ENCODE data around the gene FGF9. TPM values are rescaled to one million over a fixed set of nuclear protein-coding genes. Genes with fewer than 3 reads are reported as not detected.

Gene FGF9
- 0.40 and 0.54 TPM in 2 replicates for total RNA-seq

DNA sequence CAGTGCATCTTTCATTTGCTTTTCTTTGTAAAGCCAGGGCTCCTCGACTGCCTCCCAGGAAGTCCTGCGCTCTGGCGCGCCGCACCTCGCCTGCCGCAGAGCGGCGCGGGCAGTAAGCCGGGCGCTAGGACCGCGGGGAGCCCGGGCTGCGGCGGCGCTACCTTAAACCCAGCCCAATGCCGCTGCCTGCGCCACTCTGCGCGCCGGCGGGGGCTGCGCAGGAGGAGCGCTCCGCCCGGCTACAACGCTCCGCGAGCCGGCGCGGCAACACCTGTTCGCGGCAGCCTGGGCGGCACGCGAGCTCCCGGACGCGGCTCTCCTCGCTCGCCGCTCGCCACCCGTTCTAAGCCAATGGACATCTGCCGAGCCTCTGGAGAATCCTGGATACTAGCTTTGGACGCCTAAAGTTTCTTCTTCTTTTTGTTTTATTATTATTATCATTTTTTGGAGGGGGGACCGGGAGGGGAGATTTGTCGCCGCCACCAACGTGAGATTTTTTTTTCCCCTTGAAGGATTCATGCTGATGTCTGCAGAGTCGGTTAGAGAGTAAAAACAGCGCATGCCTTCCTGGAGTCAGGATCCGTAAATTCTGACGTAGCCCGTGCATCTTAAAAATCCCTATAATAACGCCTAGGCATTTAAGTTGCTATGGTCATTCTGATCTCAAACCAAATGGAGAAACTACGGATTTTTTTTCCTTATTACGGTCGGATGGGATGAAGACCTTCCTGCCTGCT lies at the start of gene FGF9:
FGF9 (plus strand) TSS at position 191 of the 737 bp plus-strand sequence. CDS start 840 bp downstream, outside the sequence.
- H3K4me1 Mint-ChIP-seq, result peaks cover 40% of the 10 kb centered on the region
- H3K27ac Mint-ChIP-seq, result peak within 1 kb of the TSS; percentile 60
- peaks cover 67% of the 10 kb centered on the region for H3K27me3 Mint-ChIP-seq
- intact Hi-C loops (cut with micrococcal nuclease), result loop anchor here (1.0 to 5.0 kb wide), 3 partner anchors 16 to 391 kb away; no protein-coding TSS in a partner anchor
- peaks cover 6% of the 10 kb centered on the region for H3K9me3 Mint-ChIP-seq
- H3K4me3 Mint-ChIP-seq, result peak within 1 kb of the TSS; percentile 86
- no peaks in the 10 kb centered on the region for H3K36me3 Mint-ChIP-seq (ENCODE audit: low read depth)
- peak; percentile 95 for DNase-seq

GRCh38 chr13:21625366-21625765 lies 45.5 kb upstream of the FGF9 start:
- Mint-ChIP-seq H3K4me1 (no peaks in the 10 kb centered on the region), H3K9me3 (no peaks in the 10 kb centered on the region), H3K36me3 (ENCODE audit: low read depth) (no peaks in the 10 kb centered on the region), H3K27ac (no peak overlapping the region), H3K4me3 (no peak overlapping the region), H3K27me3 (peaks cover 14% of the 10 kb centered on the region)
- intact Hi-C loops (cut with micrococcal nuclease), result no loop called here
- DNase-seq, result no peak

DNA sequence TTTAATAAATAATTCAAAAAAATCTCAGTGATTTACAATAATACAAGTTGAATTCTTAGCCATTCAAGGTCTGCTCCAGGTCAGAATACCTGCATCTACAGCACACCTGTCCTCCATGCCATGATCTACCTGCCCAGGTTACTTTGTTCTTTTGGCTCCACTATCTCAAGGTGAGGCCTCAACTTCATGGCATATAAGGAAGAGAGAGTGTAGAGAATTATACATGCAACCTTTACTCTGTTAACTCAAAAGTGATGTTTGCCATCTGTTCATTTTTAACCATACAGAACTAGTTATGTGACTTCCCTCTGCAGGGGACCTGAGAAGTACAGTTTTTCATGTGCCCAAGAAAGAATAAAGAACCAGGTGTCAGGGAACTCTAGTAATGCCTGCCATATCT lies 38.7 kb upstream of the FGF9 start:
- Mint-ChIP-seq H3K4me1 (no peaks in the 10 kb centered on the region), H3K27me3 (peaks cover 9% of the 10 kb centered on the region), H3K27ac (no peak overlapping the region), H3K4me3 (no peak overlapping the region), H3K9me3 (no peaks in the 10 kb centered on the region), H3K36me3 (ENCODE audit: low read depth) (no peaks in the 10 kb centered on the region)
- DNase-seq, result no peak
- intact Hi-C loops (cut with micrococcal nuclease), result loop anchor here (10.0 kb wide), 1 partner anchor 1163 kb away; no protein-coding TSS in a partner anchor

GRCh38 chr13:21636656-21637055 lies 34.2 kb upstream of the FGF9 start:
- H3K4me1 Mint-ChIP-seq, result no peaks in the 10 kb centered on the region
- H3K9me3 Mint-ChIP-seq, result no peaks in the 10 kb centered on the region
- intact Hi-C loops (cut with micrococcal nuclease), result loop anchor here (10.0 kb wide), 1 partner anchor 1158 kb away; no protein-coding TSS in a partner anchor
- no peak overlapping the region for H3K4me3 Mint-ChIP-seq
- no peak for DNase-seq
- H3K27ac Mint-ChIP-seq, result no peak overlapping the region
- H3K27me3 Mint-ChIP-seq, result peaks cover 7% of the 10 kb centered on the region
- H3K36me3 Mint-ChIP-seq (ENCODE audit: low read depth), result no peaks in the 10 kb centered on the region

- intact Hi-C loops (cut with micrococcal nuclease), result loop anchor here (10.0 kb wide), 1 partner anchor 1158 kb away; no protein-coding TSS in a partner anchor
- DNase-seq, result no peak
These were observed 33.6 kb upstream of the FGF9 start for GRCh38 chr13:21637296-21637695.

DNA sequence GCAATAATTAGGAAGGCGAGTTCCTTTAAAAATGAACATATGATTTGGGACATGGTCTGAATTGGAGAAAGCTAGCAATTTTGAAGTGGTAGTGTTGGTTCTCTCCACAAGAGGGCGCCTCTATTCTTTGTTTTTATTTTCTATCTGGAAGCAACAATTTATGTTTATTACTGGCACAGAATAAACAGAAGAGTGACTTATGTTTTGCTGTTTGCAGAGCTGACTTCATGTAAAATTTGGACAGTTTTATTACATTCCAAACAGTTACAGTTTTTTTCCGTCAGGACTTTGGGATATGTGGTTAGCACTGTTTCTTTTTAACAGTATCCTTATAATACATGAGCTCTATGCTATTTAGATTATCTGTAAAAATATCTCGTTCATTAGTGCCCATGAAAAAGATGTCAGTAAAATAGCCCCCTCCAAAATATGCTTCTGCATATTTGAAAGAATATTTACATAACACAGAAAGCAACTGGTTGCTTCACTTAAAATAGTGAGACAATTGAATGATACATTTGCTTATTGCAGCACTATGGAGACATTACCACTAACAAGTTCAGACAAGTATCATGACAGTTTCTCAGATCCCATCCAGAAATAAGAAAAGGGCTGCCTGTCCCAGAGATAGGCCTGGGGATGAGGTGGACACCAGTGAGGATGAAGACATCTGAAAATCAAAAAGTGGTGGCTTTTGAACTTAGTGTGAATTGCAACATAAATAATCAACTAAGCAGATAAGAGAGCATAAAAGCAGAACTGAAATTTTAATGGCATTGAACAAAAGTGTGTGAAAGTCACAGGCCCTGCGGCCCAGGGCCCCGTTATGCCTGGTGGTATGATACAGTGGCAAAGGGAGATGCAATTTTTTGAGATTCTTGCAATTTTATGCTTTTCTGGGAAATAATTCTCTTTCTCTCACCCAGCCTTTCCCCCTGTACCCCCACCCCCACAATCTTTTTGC lies 32.3 kb upstream of the FGF9 start:
- peaks cover 7% of the 10 kb centered on the region for H3K27me3 Mint-ChIP-seq
- H3K4me1 Mint-ChIP-seq, result no peaks in the 10 kb centered on the region
- intact Hi-C loops (cut with micrococcal nuclease), result loop anchor here (1.0 to 10.0 kb wide), 2 partner anchors 640 to 1156 kb away; no protein-coding TSS in a partner anchor

More at GRCh38 chr13:21637296-21637695, 33.6 kb upstream of the FGF9 start:
- Mint-ChIP-seq H3K27me3 (peaks cover 7% of the 10 kb centered on the region), H3K9me3 (no peaks in the 10 kb centered on the region), H3K4me1 (no peaks in the 10 kb centered on the region), H3K27ac (no peak overlapping the region), H3K36me3 (ENCODE audit: low read depth) (no peaks in the 10 kb centered on the region), H3K4me3 (no peak overlapping the region)

DNA sequence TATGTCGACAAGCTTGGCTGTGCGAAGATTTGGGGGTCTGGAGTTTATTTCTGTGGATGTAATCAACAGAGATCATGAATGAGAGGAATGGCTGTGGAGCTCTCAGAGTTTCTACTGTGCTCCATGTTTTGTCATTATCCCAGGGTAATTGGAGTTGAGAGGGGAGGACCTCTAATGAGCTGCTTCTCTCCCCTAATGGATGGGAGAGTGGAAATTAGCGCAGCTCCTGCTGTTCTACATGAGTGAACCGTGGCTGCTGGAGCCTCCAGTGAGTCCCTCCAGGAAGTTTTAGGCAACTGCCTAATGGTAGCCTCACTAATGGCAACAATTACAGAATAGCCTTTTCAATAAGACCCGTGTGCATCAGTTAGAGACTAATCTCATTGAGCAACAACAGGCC lies 31.3 kb upstream of the FGF9 start:
- Mint-ChIP-seq H3K36me3 (ENCODE audit: low read depth) (no peaks in the 10 kb centered on the region), H3K9me3 (no peaks in the 10 kb centered on the region), H3K4me3 (no peak overlapping the region), H3K27ac (no peak overlapping the region), H3K27me3 (peaks cover 7% of the 10 kb centered on the region), H3K4me1 (no peaks in the 10 kb centered on the region)
- intact Hi-C loops (cut with micrococcal nuclease), result loop anchor here (10.0 kb wide), 1 partner anchor 1155 kb away; no protein-coding TSS in a partner anchor
- DNase-seq, result peak; percentile 45

More for the DNA sequence above, 32.3 kb upstream of the FGF9 start:
- H3K4me3 Mint-ChIP-seq, result no peak overlapping the region
- no peaks in the 10 kb centered on the region for H3K9me3 Mint-ChIP-seq
- peak; percentile 77 for DNase-seq
- H3K27ac Mint-ChIP-seq, result no peak overlapping the region
- no peaks in the 10 kb centered on the region for H3K36me3 Mint-ChIP-seq (ENCODE audit: low read depth)

DNA sequence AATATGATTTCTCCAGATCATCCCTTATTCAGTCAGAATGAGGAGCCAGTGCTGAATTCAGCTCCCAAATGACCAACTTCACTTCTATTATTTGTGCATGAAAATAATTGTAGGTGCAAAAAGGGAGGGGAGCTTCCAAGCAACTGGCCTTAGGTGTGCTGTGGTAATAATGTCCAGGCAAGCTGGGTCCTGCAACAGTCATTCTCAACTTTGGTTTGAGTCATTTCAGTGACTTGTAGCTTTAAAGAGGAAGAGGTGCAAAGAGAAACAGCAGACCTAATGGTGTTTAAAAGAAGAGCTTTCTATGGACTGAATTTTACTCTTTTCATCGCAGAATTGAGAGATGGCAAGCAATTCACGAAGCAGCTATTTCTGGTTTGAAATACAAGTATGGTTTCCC lies 29.2 kb upstream of the FGF9 start:
- intact Hi-C loops (cut with micrococcal nuclease), result no loop called here
- no peak for DNase-seq
- Mint-ChIP-seq H3K4me1 (no peaks in the 10 kb centered on the region), H3K36me3 (ENCODE audit: low read depth) (no peaks in the 10 kb centered on the region), H3K27ac (no peak overlapping the region), H3K9me3 (no peaks in the 10 kb centered on the region), H3K4me3 (no peak overlapping the region), H3K27me3 (peaks cover 4% of the 10 kb centered on the region)

- intact Hi-C loops (cut with micrococcal nuclease), result no loop called here
- Mint-ChIP-seq H3K36me3 (ENCODE audit: low read depth) (no peaks in the 10 kb centered on the region), H3K27ac (no peak overlapping the region), H3K27me3 (peaks cover 32% of the 10 kb centered on the region), H3K9me3 (no peaks in the 10 kb centered on the region), H3K4me3 (no peak overlapping the region), H3K4me1 (no peaks in the 10 kb centered on the region)
- no peak for DNase-seq
These were observed 13.3 kb upstream of the FGF9 start for GRCh38 chr13:21657538-21657937.

DNA sequence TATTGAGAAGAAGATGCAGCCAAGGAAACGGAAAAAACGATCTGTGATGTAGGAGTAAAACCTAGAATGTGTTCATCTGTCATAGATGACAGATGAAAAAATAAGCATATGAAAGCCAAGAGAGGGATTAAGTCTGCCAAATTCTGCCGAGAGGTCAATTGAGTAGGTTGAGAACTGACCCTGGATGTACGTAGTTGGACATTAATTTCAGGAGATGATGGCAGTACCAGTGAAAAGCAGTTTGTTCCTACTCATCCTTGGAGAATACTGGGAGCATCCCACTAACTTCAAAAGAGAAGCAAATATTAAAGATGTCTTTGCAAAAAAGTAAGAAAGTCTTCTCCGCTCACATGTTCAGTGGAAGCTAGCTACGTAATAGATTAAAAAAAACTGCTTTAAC lies 11.8 kb upstream of the FGF9 start:
- no peaks in the 10 kb centered on the region for H3K4me1 Mint-ChIP-seq
- no peaks in the 10 kb centered on the region for H3K9me3 Mint-ChIP-seq
- no peak overlapping the region for H3K27ac Mint-ChIP-seq
- no peak for DNase-seq
- peaks cover 32% of the 10 kb centered on the region for H3K27me3 Mint-ChIP-seq
- intact Hi-C loops (cut with micrococcal nuclease), result no loop called here
- no peaks in the 10 kb centered on the region for H3K36me3 Mint-ChIP-seq (ENCODE audit: low read depth)
- no peak overlapping the region for H3K4me3 Mint-ChIP-seq

DNA sequence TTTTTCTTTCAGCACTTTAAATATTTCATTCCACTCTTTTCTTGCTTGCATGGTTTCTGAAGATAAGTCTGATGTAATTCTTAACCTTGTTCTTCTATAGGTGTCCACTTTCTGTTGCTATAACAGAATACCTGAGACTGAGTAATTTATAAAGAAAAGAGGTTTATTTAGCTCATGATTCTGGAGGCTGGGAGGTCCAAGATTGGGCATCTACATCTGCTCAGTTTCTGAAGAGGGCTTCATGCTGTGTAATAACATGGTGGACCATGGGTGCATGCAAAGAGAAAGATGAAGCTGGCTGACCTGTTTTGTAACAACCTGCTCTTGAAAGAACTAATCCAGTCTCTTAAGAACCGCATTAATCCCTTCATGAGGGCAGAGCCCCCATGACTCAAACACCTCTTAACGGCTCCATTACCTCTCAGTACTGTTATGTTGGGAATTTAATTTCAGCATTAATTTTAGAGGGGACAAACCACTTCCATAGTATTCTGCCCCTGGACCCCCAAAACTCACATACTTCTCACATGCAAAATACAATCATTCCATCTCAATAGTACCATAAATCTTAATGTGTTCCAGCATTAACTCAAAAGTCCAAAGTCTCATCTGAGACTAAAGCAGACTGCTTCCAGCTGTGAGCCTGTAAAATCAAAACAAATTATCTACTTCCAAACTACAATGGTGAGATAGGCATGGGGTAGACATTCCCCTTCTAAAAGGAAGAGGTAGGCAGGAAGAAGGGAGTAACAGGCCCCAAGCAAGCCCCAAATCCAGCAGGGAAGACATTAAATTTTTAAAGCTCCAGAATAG lies 9.6 kb upstream of the FGF9 start:
- intact Hi-C loops (cut with micrococcal nuclease), result no loop called here
- DNase-seq, result no peak
- Mint-ChIP-seq H3K27ac (no peak overlapping the region), H3K27me3 (peaks cover 31% of the 10 kb centered on the region), H3K4me1 (no peaks in the 10 kb centered on the region), H3K9me3 (no peaks in the 10 kb centered on the region), H3K4me3 (no peak overlapping the region), H3K36me3 (ENCODE audit: low read depth) (no peaks in the 10 kb centered on the region)

- H3K9me3 Mint-ChIP-seq, result no peaks in the 10 kb centered on the region
- no peak for DNase-seq
- H3K4me1 Mint-ChIP-seq, result no peaks in the 10 kb centered on the region
- no peaks in the 10 kb centered on the region for H3K36me3 Mint-ChIP-seq (ENCODE audit: low read depth)
- no peak overlapping the region for H3K4me3 Mint-ChIP-seq
- peaks cover 33% of the 10 kb centered on the region for H3K27me3 Mint-ChIP-seq
- H3K27ac Mint-ChIP-seq, result no peak overlapping the region
- intact Hi-C loops (cut with micrococcal nuclease), result no loop called here
These were observed 7.7 kb upstream of the FGF9 start for GRCh38 chr13:21663197-21663596.

DNA sequence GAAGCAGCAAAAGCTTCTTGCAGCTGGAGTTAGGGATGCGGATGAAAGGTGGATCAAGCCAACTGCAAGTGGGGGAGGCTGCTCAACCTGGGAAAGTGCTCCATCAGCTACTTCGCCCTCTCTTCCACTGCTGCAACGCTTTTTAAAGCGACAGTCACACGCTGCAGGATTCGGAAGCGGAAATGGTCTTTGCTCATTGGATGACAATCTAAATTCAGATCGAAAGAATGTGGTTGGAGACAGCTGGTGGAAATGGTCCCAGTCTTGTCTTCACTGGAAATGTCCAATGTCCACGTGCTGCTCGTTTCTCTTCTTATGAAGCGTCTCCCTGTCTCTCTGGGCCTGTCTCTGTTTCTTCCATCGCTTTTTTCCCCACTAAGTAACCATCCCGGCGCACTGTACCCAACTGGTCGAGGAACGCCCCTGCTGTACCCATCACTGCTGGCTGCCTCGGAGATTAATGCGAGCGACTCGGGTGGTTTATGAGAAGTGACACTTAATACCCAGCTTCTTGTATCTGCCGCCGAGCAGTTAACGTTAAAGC lies 2.1 kb upstream of the FGF9 start:
- Mint-ChIP-seq H3K4me3 (peak overlapping the region; percentile 83), H3K9me3 (peaks cover 6% of the 10 kb centered on the region), H3K36me3 (ENCODE audit: low read depth) (no peaks in the 10 kb centered on the region)

More for the DNA sequence above, 2.1 kb upstream of the FGF9 start:
- intact Hi-C loops (cut with micrococcal nuclease), result no loop called here
- Mint-ChIP-seq H3K4me1 (peaks cover 32% of the 10 kb centered on the region), H3K27me3 (peaks cover 60% of the 10 kb centered on the region), H3K27ac (peak overlapping the region; percentile 25)
- no peak for DNase-seq

All from activated CD4-positive, alpha-beta T cell treated with anti-CD3 and anti-CD28 coated beads, Interleukin-2, amount 10 ng/mL, durations not matched to agents 24 days and 14 days (primary cell).